ENCODE measurements around the gene TNFSF13.

DNA sequence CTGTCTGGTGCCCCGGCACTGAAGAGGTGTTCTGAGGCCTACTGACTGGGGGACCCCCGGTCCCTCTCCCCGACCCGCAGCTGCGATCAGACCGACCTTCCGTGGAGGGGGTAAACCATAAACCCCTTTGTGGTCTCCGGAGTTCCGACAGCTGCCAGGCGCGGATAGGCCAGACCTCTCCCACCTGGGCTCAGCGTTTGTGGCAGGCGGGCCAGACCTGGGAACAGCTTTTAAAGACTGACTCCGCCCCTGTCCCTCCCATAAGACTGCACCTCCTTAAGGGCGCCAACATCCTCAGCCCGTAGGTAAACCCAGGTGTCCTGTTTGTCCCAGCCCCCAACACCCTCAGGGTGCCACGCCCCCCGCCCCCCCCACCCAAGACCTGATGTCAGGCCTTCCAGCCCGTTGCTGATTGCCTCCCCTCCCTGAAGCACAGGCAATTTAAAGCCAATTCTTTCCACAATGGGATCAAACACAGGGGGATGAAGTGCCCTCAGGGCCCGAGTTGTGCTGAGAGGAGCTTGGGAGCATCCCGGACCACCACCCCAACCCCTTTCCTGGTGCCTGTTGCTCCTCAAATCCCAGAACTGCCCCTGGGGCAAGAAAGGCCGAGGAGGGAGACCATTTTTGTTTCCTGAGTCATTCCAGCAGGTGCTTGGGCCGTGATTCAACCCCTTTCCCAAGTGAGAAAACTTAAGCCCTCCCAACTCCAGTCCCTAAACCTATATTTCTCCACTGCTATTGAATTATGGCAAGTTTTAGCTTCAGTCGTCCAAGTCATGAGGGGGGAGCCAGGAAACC is 31.5 kb downstream of the TNFSF13 start, which contains the start of gene SOX15:
- TF ChIP-seq, protein P1, sequence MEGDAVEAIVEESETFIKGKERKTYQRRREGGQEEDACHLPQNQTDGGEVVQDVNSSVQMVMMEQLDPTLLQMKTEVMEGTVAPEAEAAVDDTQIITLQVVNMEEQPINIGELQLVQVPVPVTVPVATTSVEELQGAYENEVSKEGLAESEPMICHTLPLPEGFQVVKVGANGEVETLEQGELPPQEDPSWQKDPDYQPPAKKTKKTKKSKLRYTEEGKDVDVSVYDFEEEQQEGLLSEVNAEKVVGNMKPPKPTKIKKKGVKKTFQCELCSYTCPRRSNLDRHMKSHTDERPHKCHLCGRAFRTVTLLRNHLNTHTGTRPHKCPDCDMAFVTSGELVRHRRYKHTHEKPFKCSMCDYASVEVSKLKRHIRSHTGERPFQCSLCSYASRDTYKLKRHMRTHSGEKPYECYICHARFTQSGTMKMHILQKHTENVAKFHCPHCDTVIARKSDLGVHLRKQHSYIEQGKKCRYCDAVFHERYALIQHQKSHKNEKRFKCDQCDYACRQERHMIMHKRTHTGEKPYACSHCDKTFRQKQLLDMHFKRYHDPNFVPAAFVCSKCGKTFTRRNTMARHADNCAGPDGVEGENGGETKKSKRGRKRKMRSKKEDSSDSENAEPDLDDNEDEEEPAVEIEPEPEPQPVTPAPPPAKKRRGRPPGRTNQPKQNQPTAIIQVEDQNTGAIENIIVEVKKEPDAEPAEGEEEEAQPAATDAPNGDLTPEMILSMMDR (IDR thresholded peaks at IDR 0.05; ENCODE audit: low read depth, low read length) = no peak
- no peak for TF ChIP-seq EZH2phosphoT487 (IDR thresholded peaks at IDR 0.05; ENCODE audit: low read depth)
